Measurements from ENCODE around the gene ADIPOR2. TPM values are rescaled to one million over a fixed set of nuclear protein-coding genes. Genes with fewer than 3 reads are reported as not detected.
A peak's percentile ranks its signal among the peaks of the same experiment; 100 is the strongest.

Gene ADIPOR2
- total and polyA plus RNA-seq, 7 donors: 25.2 to 65.9 (median 29.6) TPM

DNA sequence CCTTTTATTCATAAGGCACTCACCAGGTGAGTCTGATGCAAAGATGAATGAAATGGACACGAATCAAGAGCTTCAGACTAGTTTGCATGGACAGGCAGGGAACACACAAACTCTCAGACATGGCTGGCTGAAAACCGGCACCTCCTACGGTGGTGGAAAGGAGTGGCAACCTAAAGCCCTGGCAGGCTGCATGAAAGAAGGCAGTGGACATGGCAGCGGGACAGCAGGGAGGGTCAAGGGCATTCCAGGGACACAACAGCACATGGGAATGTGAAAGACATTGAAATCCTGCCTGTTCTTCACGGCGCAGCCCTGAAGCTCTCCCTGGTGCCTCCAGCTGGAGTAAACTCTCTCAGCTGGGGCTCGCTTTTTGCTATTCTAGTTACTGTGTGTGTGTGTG lies 112.9 kb downstream of the ADIPOR2 start:
- no peaks in the 10 kb centered on the region for H3K9me3 ChIP-seq
- intact Hi-C loops (cut with DNase I): loop anchor here (2.0 kb wide), 1 partner anchor 781 kb away; no protein-coding TSS in a partner anchor
- no peaks in the 10 kb centered on the region for H3K36me3 ChIP-seq
- H3K27me3 ChIP-seq: no peaks in the 10 kb centered on the region
- DNase-seq: no peak
- WGBS, 2 donors: 89 to 90% methylated on average over 7 of the region's 7 CpGs
- peaks cover 0 to 12% (median 2%) of the 10 kb centered on the region in 4 donors for H3K4me1 ChIP-seq
- TF ChIP-seq EP300 (IDR thresholded peaks at IDR 0.05) (no peak), POLR2AphosphoS5 (IDR thresholded peaks at IDR 0.05) (no peak), POLR2A (IDR thresholded peaks at IDR 0.05) (no peak)
- TF ChIP-seq, protein P1, sequence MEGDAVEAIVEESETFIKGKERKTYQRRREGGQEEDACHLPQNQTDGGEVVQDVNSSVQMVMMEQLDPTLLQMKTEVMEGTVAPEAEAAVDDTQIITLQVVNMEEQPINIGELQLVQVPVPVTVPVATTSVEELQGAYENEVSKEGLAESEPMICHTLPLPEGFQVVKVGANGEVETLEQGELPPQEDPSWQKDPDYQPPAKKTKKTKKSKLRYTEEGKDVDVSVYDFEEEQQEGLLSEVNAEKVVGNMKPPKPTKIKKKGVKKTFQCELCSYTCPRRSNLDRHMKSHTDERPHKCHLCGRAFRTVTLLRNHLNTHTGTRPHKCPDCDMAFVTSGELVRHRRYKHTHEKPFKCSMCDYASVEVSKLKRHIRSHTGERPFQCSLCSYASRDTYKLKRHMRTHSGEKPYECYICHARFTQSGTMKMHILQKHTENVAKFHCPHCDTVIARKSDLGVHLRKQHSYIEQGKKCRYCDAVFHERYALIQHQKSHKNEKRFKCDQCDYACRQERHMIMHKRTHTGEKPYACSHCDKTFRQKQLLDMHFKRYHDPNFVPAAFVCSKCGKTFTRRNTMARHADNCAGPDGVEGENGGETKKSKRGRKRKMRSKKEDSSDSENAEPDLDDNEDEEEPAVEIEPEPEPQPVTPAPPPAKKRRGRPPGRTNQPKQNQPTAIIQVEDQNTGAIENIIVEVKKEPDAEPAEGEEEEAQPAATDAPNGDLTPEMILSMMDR (IDR thresholded peaks at IDR 0.05): no peak
- no peak overlapping the region for H3K27ac ChIP-seq
- no peak overlapping the region for H3K4me3 ChIP-seq

DNA sequence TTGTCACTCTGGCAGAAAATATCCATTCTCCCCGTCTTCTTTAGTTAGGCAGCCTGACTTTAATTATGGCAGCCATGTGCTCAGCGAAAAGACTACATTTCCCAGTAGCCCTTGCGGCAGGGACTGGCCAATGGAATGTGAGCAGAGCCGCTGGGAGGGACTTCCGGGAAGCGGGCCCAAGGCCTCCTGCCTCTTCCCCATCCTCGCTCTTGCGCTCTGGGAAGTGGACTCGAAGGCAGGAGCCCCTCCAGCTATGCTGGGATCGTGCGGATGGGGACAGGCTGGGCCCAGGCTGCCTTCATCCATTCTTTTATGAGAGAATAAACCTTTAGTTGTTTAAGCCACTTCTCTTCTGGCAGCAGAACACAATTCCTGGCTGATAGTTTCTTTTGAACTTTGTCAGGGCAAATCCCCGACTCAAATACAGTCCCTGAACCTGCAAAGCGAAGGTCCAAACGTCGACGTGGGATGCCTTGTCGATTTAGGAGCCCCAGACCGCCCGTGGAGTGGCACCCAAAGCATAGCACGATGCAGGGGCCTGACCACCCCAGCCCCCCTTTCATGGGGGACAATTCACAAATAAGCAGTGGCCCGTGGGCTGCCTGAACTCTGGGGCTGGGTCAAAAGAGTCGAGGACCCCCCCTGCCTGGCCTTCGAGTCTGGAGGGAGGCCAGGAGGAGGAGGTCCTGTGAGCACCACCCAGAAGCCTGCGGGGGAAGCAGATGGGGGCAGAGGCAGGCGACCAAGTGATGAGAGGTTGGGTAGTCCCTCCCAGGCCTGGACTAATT lies 113.9 kb downstream of the ADIPOR2 start:
- intact Hi-C loops (cut with DNase I): loop anchor here (2.0 kb wide), 1 partner anchor 780 kb away; no protein-coding TSS in a partner anchor

DNA sequence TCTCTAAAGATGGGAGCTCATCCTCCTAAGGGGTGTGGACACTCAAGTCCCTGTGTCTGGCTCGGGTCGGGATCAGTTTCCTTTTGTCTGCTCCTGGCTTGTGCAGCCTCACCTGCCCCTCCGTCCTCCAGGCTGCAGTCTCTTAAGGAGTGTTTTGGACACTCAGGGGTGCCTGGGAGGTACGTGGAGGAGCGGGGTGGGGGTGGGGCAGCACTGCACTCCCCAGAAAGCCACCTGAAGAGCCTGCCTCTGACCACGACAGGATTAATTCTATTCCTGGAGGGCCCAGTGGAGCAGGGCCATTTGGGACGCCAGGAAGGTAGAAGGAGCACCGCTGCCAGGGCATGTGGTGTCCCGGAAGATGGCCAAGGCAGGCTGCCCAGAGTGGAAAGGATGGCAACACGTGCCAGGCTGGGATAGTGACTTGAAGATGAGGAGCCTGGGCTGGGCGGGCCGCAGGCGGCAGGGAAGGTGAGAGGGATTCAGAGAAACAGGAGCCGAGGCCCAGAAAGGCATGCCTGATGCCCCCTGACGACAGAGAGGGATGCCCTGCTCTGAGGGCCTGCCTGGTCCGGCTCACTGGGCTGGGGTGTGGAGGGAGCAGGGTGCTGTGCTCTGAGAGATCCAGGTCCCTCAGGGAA lies 114.7 kb downstream of the ADIPOR2 start:
- Histone ChIP-seq H3K36me3 (no peaks in the 10 kb centered on the region), H3K4me3 (no peak overlapping the region), H3K9me3 (no peaks in the 10 kb centered on the region), H3K27me3 (no peaks in the 10 kb centered on the region), H3K4me1 (peaks cover 0 to 9% (median 4%) of the 10 kb centered on the region in 4 donors), H3K27ac (no peak overlapping the region)
- peak; percentile 69 for DNase-seq
- no peak for TF ChIP-seq EP300 (IDR thresholded peaks at IDR 0.05)
- no peak for TF ChIP-seq POLR2A (IDR thresholded peaks at IDR 0.05)
- TF ChIP-seq, protein P1 (IDR thresholded peaks at IDR 0.05): no peak
- no peak for TF ChIP-seq POLR2AphosphoS5 (IDR thresholded peaks at IDR 0.05)
- intact Hi-C loops (cut with DNase I): loop anchor here (2.0 kb wide), 1 partner anchor 779 kb away; no protein-coding TSS in a partner anchor
- 94 to 95% methylated on average over 16 of the region's 16 CpGs for WGBS, 2 donors

More for the DNA sequence above, 113.9 kb downstream of the ADIPOR2 start:
- TF ChIP-seq POLR2A (IDR thresholded peaks at IDR 0.05) (no peak), POLR2AphosphoS5 (IDR thresholded peaks at IDR 0.05) (peak in 2 of 4 donors; percentile 42 to 44)
- TF ChIP-seq, protein P1 (IDR thresholded peaks at IDR 0.05): no peak
- WGBS, 2 donors: 58 to 59% methylated on average over 25 of the region's 25 CpGs
- Histone ChIP-seq H3K27ac (peak overlapping the region in 1 of 4 donors; percentile 27), H3K4me3 (no peak overlapping the region), H3K36me3 (no peaks in the 10 kb centered on the region), H3K9me3 (no peaks in the 10 kb centered on the region), H3K4me1 (peaks cover 0 to 12% (median 2%) of the 10 kb centered on the region in 4 donors), H3K27me3 (no peaks in the 10 kb centered on the region)
- peak; percentile 93 for DNase-seq

DNA sequence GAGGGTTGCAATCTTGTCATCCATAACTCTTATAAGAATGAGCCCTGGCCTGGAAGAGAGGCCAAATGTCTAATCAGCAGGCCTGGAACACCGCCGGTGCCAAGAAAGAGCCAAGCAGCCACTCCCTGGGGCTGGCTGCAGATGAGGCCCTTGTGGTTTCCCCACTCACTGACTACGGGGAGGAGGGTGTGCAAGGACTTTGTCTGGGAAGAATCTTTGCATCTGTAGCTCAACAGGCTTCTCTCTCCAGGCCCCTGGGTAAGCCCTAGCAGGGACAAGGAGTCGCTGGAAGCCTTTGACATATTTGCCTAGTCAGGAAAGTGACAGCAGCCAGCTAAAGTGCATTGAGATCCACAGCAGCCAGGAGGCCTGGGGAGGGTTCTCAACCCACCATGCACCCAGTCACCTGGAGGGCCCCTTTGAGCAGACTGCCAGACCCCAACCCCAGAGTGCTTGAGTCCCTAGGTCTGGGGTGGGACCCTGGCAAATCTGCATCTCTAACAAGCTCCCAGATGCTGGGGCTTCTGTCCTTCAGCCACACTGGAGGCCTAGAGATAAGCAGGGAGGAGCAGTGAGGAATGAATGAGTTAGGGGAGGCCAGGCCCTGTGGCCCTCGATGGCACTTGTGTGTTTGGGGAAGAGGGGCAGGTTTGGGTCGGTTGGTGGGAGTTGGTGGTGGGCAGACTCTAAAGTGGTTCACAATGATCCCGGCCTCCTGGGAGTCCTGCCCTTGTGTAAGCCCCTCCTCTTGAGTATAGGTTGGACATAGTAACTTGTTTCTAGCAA lies 115.6 kb downstream of the ADIPOR2 start:
- Histone ChIP-seq H3K27me3 (no peaks in the 10 kb centered on the region), H3K36me3 (no peaks in the 10 kb centered on the region), H3K9me3 (no peaks in the 10 kb centered on the region), H3K4me1 (peaks cover 0 to 9% (median 2%) of the 10 kb centered on the region in 4 donors), H3K4me3 (no peak overlapping the region), H3K27ac (no peak overlapping the region)
- no peak for TF ChIP-seq EP300 (IDR thresholded peaks at IDR 0.05)
- TF ChIP-seq, protein P1 (IDR thresholded peaks at IDR 0.05): no peak
- no peak for TF ChIP-seq POLR2AphosphoS5 (IDR thresholded peaks at IDR 0.05)
- no peak for TF ChIP-seq POLR2A (IDR thresholded peaks at IDR 0.05)
- WGBS, 2 donors: 59 to 72% methylated on average over 7 of the region's 7 CpGs
- peak; percentile 55 for DNase-seq
- intact Hi-C loops (cut with DNase I): no loop called here

All from sigmoid colon (tissue), 7 donors.